WTC11 (cell line): ENCODE measurements around the gene SPTLC3. TPM values are rescaled to one million over a fixed set of nuclear protein-coding genes. Genes with fewer than 3 reads are reported as not detected.

Source experiments
- ATAC-seq: fragments of 200-7000 bp; cut with Tn5 transposase; 2 replicates; pipeline ENCODE4 v1.10.0; 2021; ENCODE audit warnings: mild to moderate bottlenecking, moderate library complexity
- CTCF ChIA-PET: fragments of 300-600 bp; sonication (Branson Sonifier 250); formaldehyde crosslinking; loops from one replicate; lab custom pipeline; 2021; ENCODE audit warnings: antibody characterized with exemption; lab: Charles Lee
- POLR2A ChIA-PET: fragments of 350-600 bp; sonication (Branson Sonifier 250); formaldehyde crosslinking; loops from one replicate; lab custom pipeline; 2021; ENCODE audit warnings: antibody characterized with exemption; lab: Charles Lee
- DNase-seq: peaks from one replicate; pipeline ENCODE4 v3.0.0; 2021; ENCODE audit warnings: low spot score
- H3K27ac Mint-ChIP-seq: 2 replicates; pipeline ENCODE4 v1.8.0; 2021; ENCODE audit warnings: mixed read lengths
- H3K27me3 Mint-ChIP-seq: 2 replicates; pipeline ENCODE4 v1.8.0; 2021; ENCODE audit warnings: low read depth, mild to moderate bottlenecking, moderate library complexity, mixed read lengths
- H3K36me3 Mint-ChIP-seq: 2 replicates; pipeline ENCODE4 v1.8.0; 2021; ENCODE audit warnings: mixed read lengths
- H3K4me1 Mint-ChIP-seq: 2 replicates; pipeline ENCODE4 v1.8.0; 2022; ENCODE audit warnings: mixed read lengths
- H3K4me3 Mint-ChIP-seq: 2 replicates; pipeline ENCODE4 v1.8.0; 2021; ENCODE audit warnings: mild to moderate bottlenecking, moderate library complexity, mixed read lengths
- H3K9me3 Mint-ChIP-seq: 2 replicates; pipeline ENCODE4 v1.8.0; 2021; ENCODE audit warnings: mixed read lengths
- ATF2 ChIP-seq: sonication (generic); formaldehyde crosslinking; IDR thresholded peaks from 2 replicates; pipeline ENCODE4 v1.8.1; 2022; ENCODE audit warnings: low read depth, missing genetic modification reagents, borderline replicate concordance
- ATF6 ChIP-seq: sonication (generic); formaldehyde crosslinking; IDR thresholded peaks from 2 replicates; pipeline ENCODE4 v1.8.1; 2023; ENCODE audit warnings: mild to moderate bottlenecking, missing genetic modification reagents
- CREB1 ChIP-seq: sonication (generic); formaldehyde crosslinking; IDR thresholded peaks from 2 replicates; pipeline ENCODE4 v1.8.0; 2023; ENCODE audit warnings: mild to moderate bottlenecking, missing genetic modification reagents
- CREM ChIP-seq: sonication (generic); formaldehyde crosslinking; IDR thresholded peaks from 2 replicates; pipeline ENCODE4 v1.8.1; 2022; ENCODE audit warnings: mild to moderate bottlenecking, missing genetic modification reagents, moderate library complexity
- E2F1 ChIP-seq: sonication (generic); formaldehyde crosslinking; IDR thresholded peaks from 2 replicates; pipeline ENCODE4 v1.8.0; 2022; ENCODE audit warnings: mild to moderate bottlenecking, missing genetic modification reagents
- FOXK1 ChIP-seq: sonication (generic); formaldehyde crosslinking; IDR thresholded peaks from 2 replicates; pipeline ENCODE4 v1.8.0; 2022; ENCODE audit warnings: mild to moderate bottlenecking, moderate library complexity, missing genetic modification reagents
- HMGA2 ChIP-seq: fragments of 250-450 bp; sonication (Bioruptor Pico); IDR thresholded peaks from 2 replicates; pipeline ENCODE4 v1.4.0; 2021; ENCODE audit warnings: mild to moderate bottlenecking, moderate library complexity
- IRF2 ChIP-seq: sonication (generic); formaldehyde crosslinking; IDR thresholded peaks from 2 replicates; pipeline ENCODE4 v1.8.0; 2022; ENCODE audit warnings: low read depth, missing genetic modification reagents, borderline replicate concordance
- JUN ChIP-seq: sonication (generic); formaldehyde crosslinking; IDR thresholded peaks from 2 replicates; pipeline ENCODE4 v1.8.0; 2023; ENCODE audit warnings: mild to moderate bottlenecking, missing genetic modification reagents
- NFYB ChIP-seq: sonication (generic); formaldehyde crosslinking; conservative IDR thresholded peaks from 2 replicates; pipeline ENCODE4 v1.8.0; 2022; ENCODE audit warnings: low read depth, missing genetic modification reagents
- NR2C2 ChIP-seq: sonication (generic); formaldehyde crosslinking; IDR thresholded peaks from 2 replicates; pipeline ENCODE4 v1.8.0; 2022; ENCODE audit warnings: mild to moderate bottlenecking, missing genetic modification reagents
- SMAD4 ChIP-seq: sonication (generic); formaldehyde crosslinking; IDR thresholded peaks from 2 replicates; pipeline ENCODE4 v1.8.0; 2022; ENCODE audit warnings: mild to moderate bottlenecking, missing genetic modification reagents
- SP1 ChIP-seq: sonication (generic); formaldehyde crosslinking; conservative IDR thresholded peaks from 2 replicates; pipeline ENCODE4 v1.8.1; 2022; ENCODE audit warnings: missing genetic modification reagents
- TCF7 ChIP-seq: sonication (generic); formaldehyde crosslinking; IDR thresholded peaks from 2 replicates; pipeline ENCODE4 v1.8.0; 2022; ENCODE audit warnings: mild to moderate bottlenecking, low read depth, missing genetic modification reagents, moderate library complexity
- TEAD4 ChIP-seq: sonication (generic); formaldehyde crosslinking; IDR thresholded peaks from 2 replicates; pipeline ENCODE4 v1.8.0; 2022; ENCODE audit warnings: mild to moderate bottlenecking, missing genetic modification reagents
- TP53 ChIP-seq: sonication (generic); formaldehyde crosslinking; IDR thresholded peaks from 2 replicates; pipeline ENCODE4 v1.8.1; 2023; ENCODE audit warnings: mild to moderate bottlenecking, missing genetic modification reagents
- ZNF396 ChIP-seq: fragments of 250-450 bp; sonication (Bioruptor Pico); IDR thresholded peaks from 2 replicates; pipeline ENCODE4 v1.8.0; 2021; ENCODE audit warnings: mild to moderate bottlenecking, moderate library complexity, borderline replicate concordance
- ZNF423 ChIP-seq: fragments of 250-450 bp; sonication (Bioruptor Pico); IDR thresholded peaks from 2 replicates; pipeline ENCODE4 v2.1.2; 2022; ENCODE audit warnings: mild to moderate bottlenecking, moderate library complexity
- total RNA-seq: library from RNA; stranded (reverse); gene quantifications from 3 replicates; pipeline ENCODE4 v1.2.3, GENCODE V29; 2021
- TF ChIP-seq, protein P1 (sequence below): sonication (generic); formaldehyde crosslinking; conservative IDR thresholded peaks from 2 replicates; pipeline ENCODE4 v1.8.1; 2023; ENCODE audit warnings: mild to moderate bottlenecking, low read depth, missing genetic modification reagents, moderate library complexity
- TF ChIP-seq, protein P2 (sequence below): sonication (generic); formaldehyde crosslinking; IDR thresholded peaks from 2 replicates; pipeline ENCODE4 v1.8.1; 2022; ENCODE audit warnings: mild to moderate bottlenecking, moderate library complexity, missing genetic modification reagents
- TF ChIP-seq, protein P3 (sequence below): sonication (generic); formaldehyde crosslinking; IDR thresholded peaks from 2 replicates; pipeline ENCODE4 v1.8.1; 2022; ENCODE audit warnings: missing genetic modification reagents, borderline replicate concordance
- TF ChIP-seq, protein P4 (sequence below): sonication (generic); formaldehyde crosslinking; IDR thresholded peaks from 2 replicates; pipeline ENCODE4 v1.8.0; 2023; ENCODE audit warnings: missing genetic modification reagents, mild to moderate bottlenecking, borderline replicate concordance

Gene SPTLC3
- total RNA-seq, 1 experiment from 2014 or later: 0.13 TPM

- H3K9me3 Mint-ChIP-seq: no peaks in the 10 kb centered on the region
- no peaks in the 10 kb centered on the region for H3K27me3 Mint-ChIP-seq
- no peak overlapping the region for H3K27ac Mint-ChIP-seq
- CTCF ChIA-PET: no interaction called here
- H3K4me3 Mint-ChIP-seq: no peak overlapping the region
- H3K4me1 Mint-ChIP-seq: peaks cover 15% of the 10 kb centered on the region
- ATAC-seq (no peak), DNase-seq (no peak)
- TF ChIP-seq NR2C2 (CRISPR knock-in tag) (no peak), TP53 (no peak), ZNF396 (CRISPR knock-in tag) (no peak), JUN (CRISPR knock-in tag) (no peak), IRF2 (no peak), HMGA2 (CRISPR knock-in tag) (no peak), SMAD4 (no peak), ATF6 (CRISPR knock-in tag) (no peak), SP1 (CRISPR knock-in tag) (no peak), E2F1 (no peak), TEAD4 (no peak), NFYB (CRISPR knock-in tag) (no peak), ZNF423 (CRISPR knock-in tag) (no peak), ATF2 (no peak), FOXK1 (CRISPR knock-in tag) (no peak)
- TF ChIP-seq, protein P1, sequence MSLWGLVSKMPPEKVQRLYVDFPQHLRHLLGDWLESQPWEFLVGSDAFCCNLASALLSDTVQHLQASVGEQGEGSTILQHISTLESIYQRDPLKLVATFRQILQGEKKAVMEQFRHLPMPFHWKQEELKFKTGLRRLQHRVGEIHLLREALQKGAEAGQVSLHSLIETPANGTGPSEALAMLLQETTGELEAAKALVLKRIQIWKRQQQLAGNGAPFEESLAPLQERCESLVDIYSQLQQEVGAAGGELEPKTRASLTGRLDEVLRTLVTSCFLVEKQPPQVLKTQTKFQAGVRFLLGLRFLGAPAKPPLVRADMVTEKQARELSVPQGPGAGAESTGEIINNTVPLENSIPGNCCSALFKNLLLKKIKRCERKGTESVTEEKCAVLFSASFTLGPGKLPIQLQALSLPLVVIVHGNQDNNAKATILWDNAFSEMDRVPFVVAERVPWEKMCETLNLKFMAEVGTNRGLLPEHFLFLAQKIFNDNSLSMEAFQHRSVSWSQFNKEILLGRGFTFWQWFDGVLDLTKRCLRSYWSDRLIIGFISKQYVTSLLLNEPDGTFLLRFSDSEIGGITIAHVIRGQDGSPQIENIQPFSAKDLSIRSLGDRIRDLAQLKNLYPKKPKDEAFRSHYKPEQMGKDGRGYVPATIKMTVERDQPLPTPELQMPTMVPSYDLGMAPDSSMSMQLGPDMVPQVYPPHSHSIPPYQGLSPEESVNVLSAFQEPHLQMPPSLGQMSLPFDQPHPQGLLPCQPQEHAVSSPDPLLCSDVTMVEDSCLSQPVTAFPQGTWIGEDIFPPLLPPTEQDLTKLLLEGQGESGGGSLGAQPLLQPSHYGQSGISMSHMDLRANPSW (CRISPR knock-in tag): no peak
- TF ChIP-seq, protein P2, sequence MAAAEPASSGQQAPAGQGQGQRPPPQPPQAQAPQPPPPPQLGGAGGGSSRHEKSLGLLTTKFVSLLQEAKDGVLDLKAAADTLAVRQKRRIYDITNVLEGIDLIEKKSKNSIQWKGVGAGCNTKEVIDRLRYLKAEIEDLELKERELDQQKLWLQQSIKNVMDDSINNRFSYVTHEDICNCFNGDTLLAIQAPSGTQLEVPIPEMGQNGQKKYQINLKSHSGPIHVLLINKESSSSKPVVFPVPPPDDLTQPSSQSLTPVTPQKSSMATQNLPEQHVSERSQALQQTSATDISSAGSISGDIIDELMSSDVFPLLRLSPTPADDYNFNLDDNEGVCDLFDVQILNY (CRISPR knock-in tag): no peak
- POLR2A ChIA-PET: no interaction called here
- no peaks in the 10 kb centered on the region for H3K36me3 Mint-ChIP-seq
Observed at GRCh38 chr20:13147071-13147963, 138.5 kb downstream of the SPTLC3 start.

- CTCF ChIA-PET: no interaction called here
- H3K4me3 Mint-ChIP-seq: no peak overlapping the region
- no peaks in the 10 kb centered on the region for H3K27me3 Mint-ChIP-seq
- peaks cover 15% of the 10 kb centered on the region for H3K4me1 Mint-ChIP-seq
- H3K36me3 Mint-ChIP-seq: no peaks in the 10 kb centered on the region
- DNase-seq (no peak), ATAC-seq (no peak)
- no peak overlapping the region for H3K27ac Mint-ChIP-seq
- POLR2A ChIA-PET: no interaction called here
- H3K9me3 Mint-ChIP-seq: no peaks in the 10 kb centered on the region
- TF ChIP-seq CREM: no peak
- TF ChIP-seq CREB1 (CRISPR knock-in tag): no peak
- TF ChIP-seq, protein P3, sequence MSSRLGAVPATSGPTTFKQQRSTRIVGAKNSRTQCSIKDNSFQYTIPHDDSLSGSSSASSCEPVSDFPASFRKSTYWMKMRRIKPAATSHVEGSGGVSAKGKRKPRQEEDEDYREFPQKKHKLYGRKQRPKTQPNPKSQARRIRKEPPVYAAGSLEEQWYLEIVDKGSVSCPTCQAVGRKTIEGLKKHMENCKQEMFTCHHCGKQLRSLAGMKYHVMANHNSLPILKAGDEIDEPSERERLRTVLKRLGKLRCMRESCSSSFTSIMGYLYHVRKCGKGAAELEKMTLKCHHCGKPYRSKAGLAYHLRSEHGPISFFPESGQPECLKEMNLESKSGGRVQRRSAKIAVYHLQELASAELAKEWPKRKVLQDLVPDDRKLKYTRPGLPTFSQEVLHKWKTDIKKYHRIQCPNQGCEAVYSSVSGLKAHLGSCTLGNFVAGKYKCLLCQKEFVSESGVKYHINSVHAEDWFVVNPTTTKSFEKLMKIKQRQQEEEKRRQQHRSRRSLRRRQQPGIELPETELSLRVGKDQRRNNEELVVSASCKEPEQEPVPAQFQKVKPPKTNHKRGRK (CRISPR knock-in tag): no peak
- TF ChIP-seq, protein P4, sequence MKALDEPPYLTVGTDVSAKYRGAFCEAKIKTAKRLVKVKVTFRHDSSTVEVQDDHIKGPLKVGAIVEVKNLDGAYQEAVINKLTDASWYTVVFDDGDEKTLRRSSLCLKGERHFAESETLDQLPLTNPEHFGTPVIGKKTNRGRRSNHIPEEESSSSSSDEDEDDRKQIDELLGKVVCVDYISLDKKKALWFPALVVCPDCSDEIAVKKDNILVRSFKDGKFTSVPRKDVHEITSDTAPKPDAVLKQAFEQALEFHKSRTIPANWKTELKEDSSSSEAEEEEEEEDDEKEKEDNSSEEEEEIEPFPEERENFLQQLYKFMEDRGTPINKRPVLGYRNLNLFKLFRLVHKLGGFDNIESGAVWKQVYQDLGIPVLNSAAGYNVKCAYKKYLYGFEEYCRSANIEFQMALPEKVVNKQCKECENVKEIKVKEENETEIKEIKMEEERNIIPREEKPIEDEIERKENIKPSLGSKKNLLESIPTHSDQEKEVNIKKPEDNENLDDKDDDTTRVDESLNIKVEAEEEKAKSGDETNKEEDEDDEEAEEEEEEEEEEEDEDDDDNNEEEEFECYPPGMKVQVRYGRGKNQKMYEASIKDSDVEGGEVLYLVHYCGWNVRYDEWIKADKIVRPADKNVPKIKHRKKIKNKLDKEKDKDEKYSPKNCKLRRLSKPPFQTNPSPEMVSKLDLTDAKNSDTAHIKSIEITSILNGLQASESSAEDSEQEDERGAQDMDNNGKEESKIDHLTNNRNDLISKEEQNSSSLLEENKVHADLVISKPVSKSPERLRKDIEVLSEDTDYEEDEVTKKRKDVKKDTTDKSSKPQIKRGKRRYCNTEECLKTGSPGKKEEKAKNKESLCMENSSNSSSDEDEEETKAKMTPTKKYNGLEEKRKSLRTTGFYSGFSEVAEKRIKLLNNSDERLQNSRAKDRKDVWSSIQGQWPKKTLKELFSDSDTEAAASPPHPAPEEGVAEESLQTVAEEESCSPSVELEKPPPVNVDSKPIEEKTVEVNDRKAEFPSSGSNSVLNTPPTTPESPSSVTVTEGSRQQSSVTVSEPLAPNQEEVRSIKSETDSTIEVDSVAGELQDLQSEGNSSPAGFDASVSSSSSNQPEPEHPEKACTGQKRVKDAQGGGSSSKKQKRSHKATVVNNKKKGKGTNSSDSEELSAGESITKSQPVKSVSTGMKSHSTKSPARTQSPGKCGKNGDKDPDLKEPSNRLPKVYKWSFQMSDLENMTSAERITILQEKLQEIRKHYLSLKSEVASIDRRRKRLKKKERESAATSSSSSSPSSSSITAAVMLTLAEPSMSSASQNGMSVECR (CRISPR knock-in tag): no peak
- TF ChIP-seq TCF7 (CRISPR knock-in tag): no peak
Observed at GRCh38 chr20:13147971-13148370, 139.2 kb downstream of the SPTLC3 start.
